Measurements from ENCODE around the gene SCARB1.

Gene SCARB1

DNA sequence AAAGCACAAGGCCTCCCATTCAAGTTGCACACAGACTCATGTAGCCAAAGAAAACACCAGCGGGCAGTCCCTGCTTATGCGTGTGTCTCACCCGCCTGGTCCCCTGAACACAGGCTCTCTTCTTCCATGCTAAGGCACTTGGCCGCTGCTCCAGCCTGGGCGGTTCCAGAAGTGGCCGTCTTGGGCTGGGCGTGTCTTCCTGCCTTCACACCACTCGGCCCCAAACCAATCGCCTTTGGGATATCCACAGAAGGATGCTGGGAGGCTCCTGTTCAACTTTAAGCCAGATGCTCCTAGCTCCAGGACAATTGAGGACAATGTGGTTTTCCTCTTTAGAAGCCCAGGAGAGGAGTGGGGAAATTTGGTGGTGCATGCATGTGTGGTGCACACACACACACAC, 2.2 kb downstream of the SCARB1 start:
- TF ChIP-seq, protein P1, sequence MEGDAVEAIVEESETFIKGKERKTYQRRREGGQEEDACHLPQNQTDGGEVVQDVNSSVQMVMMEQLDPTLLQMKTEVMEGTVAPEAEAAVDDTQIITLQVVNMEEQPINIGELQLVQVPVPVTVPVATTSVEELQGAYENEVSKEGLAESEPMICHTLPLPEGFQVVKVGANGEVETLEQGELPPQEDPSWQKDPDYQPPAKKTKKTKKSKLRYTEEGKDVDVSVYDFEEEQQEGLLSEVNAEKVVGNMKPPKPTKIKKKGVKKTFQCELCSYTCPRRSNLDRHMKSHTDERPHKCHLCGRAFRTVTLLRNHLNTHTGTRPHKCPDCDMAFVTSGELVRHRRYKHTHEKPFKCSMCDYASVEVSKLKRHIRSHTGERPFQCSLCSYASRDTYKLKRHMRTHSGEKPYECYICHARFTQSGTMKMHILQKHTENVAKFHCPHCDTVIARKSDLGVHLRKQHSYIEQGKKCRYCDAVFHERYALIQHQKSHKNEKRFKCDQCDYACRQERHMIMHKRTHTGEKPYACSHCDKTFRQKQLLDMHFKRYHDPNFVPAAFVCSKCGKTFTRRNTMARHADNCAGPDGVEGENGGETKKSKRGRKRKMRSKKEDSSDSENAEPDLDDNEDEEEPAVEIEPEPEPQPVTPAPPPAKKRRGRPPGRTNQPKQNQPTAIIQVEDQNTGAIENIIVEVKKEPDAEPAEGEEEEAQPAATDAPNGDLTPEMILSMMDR (IDR thresholded peaks at IDR 0.05; ENCODE audit: insufficient read depth, missing control alignments), result no peak
- DNase-seq (ENCODE audit: insufficient read length, low spot score) (no peak), FAIRE-seq (no peak)

DNA sequence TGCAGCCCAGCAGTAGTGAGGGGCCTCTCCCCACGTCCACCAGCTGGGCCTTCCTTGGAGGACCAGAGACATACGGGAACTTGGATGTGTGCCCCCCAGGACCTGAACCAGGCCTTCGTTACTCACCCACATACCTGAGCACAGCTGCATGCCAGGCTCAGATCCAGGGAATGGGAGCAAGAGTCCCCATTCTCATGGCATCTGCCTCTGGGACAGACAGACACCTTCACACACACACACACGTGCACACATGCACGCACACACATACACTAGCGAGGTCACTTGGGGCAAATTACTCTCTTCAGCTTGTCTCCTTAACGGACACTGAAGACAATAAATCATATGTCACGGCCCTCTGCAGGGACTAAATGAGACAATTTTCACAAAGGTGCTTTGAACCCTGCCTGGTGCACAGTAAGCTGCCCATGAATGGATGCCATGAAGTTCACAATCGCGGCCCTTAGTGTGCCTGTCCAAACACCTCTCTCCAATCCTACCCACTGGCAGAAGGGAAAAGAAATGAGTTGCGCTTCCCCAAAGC, 5.7 kb downstream of the SCARB1 start:
- TF ChIP-seq, protein P1 (IDR thresholded peaks at IDR 0.05; ENCODE audit: insufficient read depth, missing control alignments), result no peak
- no peak for FAIRE-seq

DNA sequence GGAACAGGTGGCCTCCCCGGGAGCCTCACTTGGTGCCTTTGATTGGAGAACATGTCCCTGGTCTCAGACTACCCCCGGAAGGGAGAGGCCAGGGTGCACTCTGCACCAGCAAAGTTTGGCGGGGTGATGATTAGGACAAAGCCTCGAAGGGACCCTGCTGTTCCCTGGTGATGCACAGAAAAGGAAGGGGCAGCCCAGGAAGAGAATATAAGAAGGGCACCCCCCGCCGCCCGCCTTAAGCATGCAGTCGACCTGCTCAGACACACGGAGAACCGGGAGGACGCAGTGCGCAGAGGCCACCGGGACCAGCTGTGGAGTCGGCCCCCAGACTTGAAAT, 6.9 kb downstream of the SCARB1 start:
- TF ChIP-seq, protein P1 (IDR thresholded peaks at IDR 0.05; ENCODE audit: insufficient read depth, missing control alignments), result no peak
- DNase-seq (ENCODE audit: insufficient read length, low spot score) (no peak), FAIRE-seq (no peak)

More for the DNA sequence above, 5.7 kb downstream of the SCARB1 start:
- DNase-seq (ENCODE audit: insufficient read length, low spot score), result no peak

DNA sequence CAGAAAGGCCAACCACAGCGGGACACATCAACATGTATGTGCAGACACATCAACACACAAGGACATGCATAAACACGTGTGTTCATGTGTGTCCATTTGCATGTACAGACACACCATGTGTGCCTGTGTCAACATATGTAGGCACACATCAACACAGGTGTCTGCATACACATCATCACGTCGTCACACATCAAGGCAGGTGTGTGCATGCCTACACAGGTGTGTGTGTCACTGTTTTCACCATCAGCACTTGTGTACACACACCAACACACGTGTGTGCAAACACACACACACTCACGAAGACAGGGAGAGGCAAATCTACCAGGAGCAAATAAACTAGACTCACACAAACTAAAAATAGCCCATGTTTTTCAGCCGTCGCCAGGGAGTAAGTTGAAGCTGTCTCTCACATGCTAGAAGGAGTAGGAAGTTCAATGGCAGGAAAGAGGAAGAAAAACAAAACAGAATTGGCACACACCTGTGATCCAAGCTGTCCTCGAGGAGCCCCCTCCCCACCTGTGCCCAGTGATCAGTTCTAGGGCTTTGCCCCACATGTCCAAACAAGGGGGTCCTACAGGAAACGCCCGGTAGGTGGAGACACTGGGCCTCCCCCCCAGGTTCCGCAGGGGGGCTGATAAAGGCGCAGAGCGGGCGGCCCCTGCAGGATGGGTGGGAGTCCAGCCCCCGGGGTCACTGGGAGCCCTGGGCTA, 7.4 kb downstream of the SCARB1 start:
- TF ChIP-seq, protein P1 (IDR thresholded peaks at IDR 0.05; ENCODE audit: insufficient read depth, missing control alignments), result no peak
- FAIRE-seq, result no peak

DNA sequence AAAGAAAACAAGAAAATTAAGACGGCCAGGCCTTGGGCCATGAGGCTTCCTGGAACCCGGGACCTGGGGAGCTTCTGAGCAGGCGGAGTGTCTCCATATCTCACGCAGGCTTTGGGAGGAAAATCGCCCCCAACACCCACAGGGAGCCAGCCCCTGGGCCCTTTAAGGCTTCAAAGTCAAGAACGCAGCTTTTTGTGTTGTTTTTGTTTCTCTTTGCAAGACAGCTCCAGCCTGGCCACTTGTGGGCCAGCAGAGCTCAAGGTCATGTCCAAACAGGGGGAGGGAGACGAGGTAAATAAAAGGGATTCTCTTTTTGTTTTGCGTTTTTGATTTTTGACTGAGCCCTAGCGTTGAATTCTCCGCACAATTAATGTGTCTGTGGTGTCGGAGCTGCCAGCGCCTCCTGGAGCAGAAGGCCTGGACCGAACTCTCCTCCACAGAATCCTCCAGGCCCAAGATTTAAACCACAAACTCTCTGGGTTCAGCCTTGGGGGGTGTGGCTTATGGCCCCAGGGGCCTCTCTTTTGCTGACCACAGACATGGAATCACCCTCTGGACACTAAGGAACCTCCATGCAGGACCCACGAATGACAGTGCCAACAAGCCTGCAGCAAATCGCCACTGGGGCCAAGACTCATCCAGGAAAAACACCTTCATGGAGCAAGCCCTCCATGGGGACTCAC, 8.2 kb downstream of the SCARB1 start:
- DNase-seq (ENCODE audit: insufficient read length, low spot score), result no peak
- FAIRE-seq, result no peak
- TF ChIP-seq, protein P1 (IDR thresholded peaks at IDR 0.05; ENCODE audit: insufficient read depth, missing control alignments), result no peak

More for the DNA sequence above, 7.4 kb downstream of the SCARB1 start:
- DNase-seq (ENCODE audit: insufficient read length, low spot score), result no peak

DNA sequence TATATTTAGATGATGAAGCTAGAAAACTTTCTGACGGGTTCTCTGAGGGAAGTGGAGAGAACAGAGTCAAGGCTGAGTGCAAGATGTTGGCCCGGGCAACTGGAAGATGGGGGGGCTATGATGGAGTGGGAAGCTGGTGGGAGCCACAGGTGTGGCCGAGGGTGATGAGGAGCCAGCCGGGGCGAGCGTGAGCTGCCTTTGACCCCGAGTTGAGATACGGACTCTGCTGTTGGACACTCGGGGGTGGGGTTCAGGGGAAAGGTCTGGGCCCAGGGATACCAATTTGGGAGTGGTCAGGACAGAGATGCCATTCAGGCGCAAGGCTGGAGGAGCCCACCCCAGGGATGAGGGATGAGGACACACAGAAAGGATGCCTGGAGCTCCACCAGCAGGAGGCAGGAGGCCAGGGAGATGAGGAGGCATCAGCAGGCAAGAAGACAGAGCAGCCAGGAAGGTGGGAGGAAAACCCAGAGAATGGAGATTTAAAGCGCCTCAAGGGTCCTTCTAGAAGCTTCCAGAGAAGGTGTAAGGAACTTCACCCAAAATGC, 9.0 kb downstream of the SCARB1 start:
- FAIRE-seq (no peak), DNase-seq (ENCODE audit: insufficient read length, low spot score) (no peak)

More for the DNA sequence above, 9.0 kb downstream of the SCARB1 start:
- TF ChIP-seq, protein P1 (IDR thresholded peaks at IDR 0.05; ENCODE audit: insufficient read depth, missing control alignments), result no peak
